Vagina (tissue), 2 donors: Measurements from ENCODE around the gene MINDY4.
"Not testable (repeated sequence)": the region's sequence is repeated elsewhere in the genome, so short reads cannot be mapped to it uniquely, and the experiment has no call there.

ENCODE experiments used
- CTCF ChIP-seq, 3 experiments: fragments of 450-650 bp in 2 of 3; fragments of 200-600 bp in 1 of 3; sonication (generic) in 1 of 3; IDR thresholded peaks; one replicate each; pipeline ENCODE4 v1.5.1; 2017 to 2019; ENCODE audit warnings: antibody characterized with exemption in 3 of 3, mild to moderate bottlenecking in 2 of 3, moderate library complexity in 2 of 3
- POLR2A ChIP-seq, 2 donors: fragments of 450-650 bp; IDR thresholded peaks; one replicate each; pipeline ENCODE4 v1.6.1; 2017; ENCODE audit warnings: antibody characterized with exemption in 2 of 2, mild to moderate bottlenecking in 2 of 2, moderate library complexity in 2 of 2

- TF ChIP-seq POLR2A, CTCF (IDR thresholded peaks at IDR 0.05): not testable (repeated sequence)
Measured at GRCh38 chr7:30807941-30808340, 36.7 kb downstream of the MINDY4 start.
